Measurements from ENCODE around the gene LGALS7B.

DNA sequence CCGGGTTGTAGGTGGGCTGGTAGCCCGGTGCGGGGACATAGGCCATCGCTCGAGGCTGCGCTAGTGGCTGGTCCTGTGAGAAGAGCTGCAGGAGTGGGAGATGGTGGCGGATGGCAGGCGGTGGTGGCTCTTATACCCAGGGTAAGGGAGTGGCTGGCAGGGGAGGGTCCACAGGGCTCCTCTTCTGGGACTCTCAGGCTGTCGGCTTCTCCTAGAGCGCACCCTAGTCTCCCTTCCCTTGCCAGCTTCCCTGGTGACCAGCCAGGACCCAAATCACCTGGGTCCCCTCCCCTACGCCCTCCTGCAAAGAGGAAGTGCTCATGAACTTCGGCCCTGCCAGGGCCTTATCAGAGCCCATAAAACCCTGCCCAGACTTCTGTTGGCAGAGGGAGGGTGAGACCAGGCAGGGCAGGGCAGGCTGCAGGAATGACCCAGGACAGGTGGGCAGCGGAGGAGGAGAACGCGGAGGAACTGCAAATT, 23.9 kb downstream of the LGALS7B start, which contains the start of gene LGALS4:
- TF ChIP-seq, protein P1, sequence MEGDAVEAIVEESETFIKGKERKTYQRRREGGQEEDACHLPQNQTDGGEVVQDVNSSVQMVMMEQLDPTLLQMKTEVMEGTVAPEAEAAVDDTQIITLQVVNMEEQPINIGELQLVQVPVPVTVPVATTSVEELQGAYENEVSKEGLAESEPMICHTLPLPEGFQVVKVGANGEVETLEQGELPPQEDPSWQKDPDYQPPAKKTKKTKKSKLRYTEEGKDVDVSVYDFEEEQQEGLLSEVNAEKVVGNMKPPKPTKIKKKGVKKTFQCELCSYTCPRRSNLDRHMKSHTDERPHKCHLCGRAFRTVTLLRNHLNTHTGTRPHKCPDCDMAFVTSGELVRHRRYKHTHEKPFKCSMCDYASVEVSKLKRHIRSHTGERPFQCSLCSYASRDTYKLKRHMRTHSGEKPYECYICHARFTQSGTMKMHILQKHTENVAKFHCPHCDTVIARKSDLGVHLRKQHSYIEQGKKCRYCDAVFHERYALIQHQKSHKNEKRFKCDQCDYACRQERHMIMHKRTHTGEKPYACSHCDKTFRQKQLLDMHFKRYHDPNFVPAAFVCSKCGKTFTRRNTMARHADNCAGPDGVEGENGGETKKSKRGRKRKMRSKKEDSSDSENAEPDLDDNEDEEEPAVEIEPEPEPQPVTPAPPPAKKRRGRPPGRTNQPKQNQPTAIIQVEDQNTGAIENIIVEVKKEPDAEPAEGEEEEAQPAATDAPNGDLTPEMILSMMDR (IDR thresholded peaks at IDR 0.05; ENCODE audit: control extremely low read depth in 1 of 3, insufficient read depth in 1 of 3, low read depth in 1 of 3, low read length in 3 of 3), result no peak
- TF ChIP-seq CBX5 (IDR thresholded peaks at IDR 0.05; ENCODE audit: low read depth, low read length), result no peak
